ENCODE measurements around the gene CCDC192.

DNA sequence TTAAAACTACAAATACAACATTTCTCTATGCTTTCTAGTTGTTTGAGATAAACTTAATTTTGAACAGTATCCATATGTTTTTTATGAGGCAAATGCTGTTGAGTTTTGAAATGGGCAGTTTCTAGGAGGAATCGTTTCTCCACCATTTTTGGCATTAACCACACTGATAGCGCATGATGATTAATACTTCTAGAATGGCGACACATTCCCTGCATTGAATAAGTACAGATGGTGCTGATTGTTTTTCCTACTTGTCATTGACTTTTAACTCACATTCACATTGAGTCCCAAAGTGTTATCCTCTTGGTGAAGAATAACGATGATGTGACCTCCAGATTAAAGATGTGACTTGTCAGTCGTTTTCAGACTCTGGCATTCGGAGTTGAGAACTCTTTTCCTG lies 6.5 kb upstream of the CCDC192 start:
- TF ChIP-seq, protein P1, sequence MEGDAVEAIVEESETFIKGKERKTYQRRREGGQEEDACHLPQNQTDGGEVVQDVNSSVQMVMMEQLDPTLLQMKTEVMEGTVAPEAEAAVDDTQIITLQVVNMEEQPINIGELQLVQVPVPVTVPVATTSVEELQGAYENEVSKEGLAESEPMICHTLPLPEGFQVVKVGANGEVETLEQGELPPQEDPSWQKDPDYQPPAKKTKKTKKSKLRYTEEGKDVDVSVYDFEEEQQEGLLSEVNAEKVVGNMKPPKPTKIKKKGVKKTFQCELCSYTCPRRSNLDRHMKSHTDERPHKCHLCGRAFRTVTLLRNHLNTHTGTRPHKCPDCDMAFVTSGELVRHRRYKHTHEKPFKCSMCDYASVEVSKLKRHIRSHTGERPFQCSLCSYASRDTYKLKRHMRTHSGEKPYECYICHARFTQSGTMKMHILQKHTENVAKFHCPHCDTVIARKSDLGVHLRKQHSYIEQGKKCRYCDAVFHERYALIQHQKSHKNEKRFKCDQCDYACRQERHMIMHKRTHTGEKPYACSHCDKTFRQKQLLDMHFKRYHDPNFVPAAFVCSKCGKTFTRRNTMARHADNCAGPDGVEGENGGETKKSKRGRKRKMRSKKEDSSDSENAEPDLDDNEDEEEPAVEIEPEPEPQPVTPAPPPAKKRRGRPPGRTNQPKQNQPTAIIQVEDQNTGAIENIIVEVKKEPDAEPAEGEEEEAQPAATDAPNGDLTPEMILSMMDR (IDR thresholded peaks at IDR 0.05; ENCODE audit: low read depth, low read length), result no peak
- TF ChIP-seq POLR2A (IDR thresholded peaks at IDR 0.05; ENCODE audit: extremely low read depth, insufficient read length), result no peak
- TF ChIP-seq, protein P2, sequence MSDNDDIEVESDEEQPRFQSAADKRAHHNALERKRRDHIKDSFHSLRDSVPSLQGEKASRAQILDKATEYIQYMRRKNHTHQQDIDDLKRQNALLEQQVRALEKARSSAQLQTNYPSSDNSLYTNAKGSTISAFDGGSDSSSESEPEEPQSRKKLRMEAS (IDR thresholded peaks at IDR 0.05; ENCODE audit: low read depth, low read length), result no peak
- no peak for TF ChIP-seq MYC (IDR thresholded peaks at IDR 0.05; ENCODE audit: low read depth, low read length)
